ENCODE data around the gene CACNB1. TPM values are rescaled to one million over a fixed set of nuclear protein-coding genes. Genes with fewer than 3 reads are reported as not detected.

CACNB1 gene
- total RNA-seq, 1 experiment from 2014 or later, result 20.0 TPM

DNA sequence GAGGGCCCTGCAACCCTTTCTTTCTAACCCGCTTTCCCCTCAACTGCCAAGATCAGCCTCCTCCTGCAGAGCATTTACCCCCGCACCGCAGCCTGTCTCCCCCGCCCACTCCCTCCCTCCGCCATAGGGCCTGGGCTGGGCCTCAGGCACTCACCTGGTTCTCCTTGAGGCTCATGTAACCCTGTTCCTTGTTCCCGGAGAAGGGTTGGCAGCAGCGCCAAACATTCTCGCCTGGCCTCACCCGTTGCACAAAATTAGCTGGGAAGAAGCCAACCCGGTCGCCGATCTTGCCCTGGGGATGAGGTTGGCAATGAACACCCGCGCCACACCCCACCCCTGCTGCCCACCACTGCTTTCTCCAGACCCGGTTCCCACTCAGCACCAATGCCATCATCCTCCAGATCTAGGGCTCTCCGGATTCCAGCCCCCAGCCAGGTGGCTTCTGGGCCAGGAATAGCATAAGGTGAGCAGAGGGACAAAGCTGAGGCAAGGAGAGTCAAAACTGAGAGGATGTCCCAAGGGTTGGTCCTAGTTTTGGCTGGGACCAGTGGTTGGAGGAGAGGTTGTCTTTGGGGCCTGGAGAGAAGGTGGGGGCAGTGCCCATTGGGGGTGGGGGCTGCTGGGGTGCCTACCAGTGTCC is 15.5 kb upstream of the CACNB1 start:
- Histone ChIP-seq H3T11ph (ENCODE audit: low read length) (no peak overlapping the region), H4K20me1 (ENCODE audit: control insufficient read depth, insufficient read depth, insufficient read length) (no peaks in the 10 kb centered on the region), H3K23me2 (ENCODE audit: insufficient read length, low read depth, low read length, poor library complexity, severe bottlenecking) (peaks cover 6% of the 10 kb centered on the region), H3K79me2 (ENCODE audit: insufficient read depth, low read length) (no peaks in the 10 kb centered on the region), H3K4ac (ENCODE audit: low read depth, low read length) (no peak overlapping the region), H3K18ac (ENCODE audit: insufficient read length, low read depth, low read length) (no peak overlapping the region), H3K4me2 (ENCODE audit: insufficient read depth, insufficient read length, low read length) (no peak overlapping the region), H4K91ac (ENCODE audit: insufficient read length, low read depth, low read length) (no peak overlapping the region), H2BK12ac (ENCODE audit: insufficient read length, low read depth, low read length) (no peak overlapping the region), H2BK5ac (ENCODE audit: insufficient read length, low read length) (no peak overlapping the region), H3K23ac (ENCODE audit: insufficient read length, low read depth, low read length) (no peak overlapping the region), H3K4me1 (ENCODE audit: insufficient read depth, low read length) (no peaks in the 10 kb centered on the region; the same call in 1 of the 2 replicates), H3K27me3 (ENCODE audit: insufficient read depth, low read length) (no peaks in the 10 kb centered on the region; the same call in 1 of the 2 replicates), H3K79me1 (ENCODE audit: insufficient read depth, low read depth, low read length, poor library complexity, severe bottlenecking) (no peaks in the 10 kb centered on the region), H3K9ac (ENCODE audit: extremely low read depth, insufficient read length, low read length) (no peak overlapping the region), H2BK15ac (ENCODE audit: low read depth, low read length) (no peak overlapping the region), H3K14ac (ENCODE audit: insufficient read depth, low read length) (no peak overlapping the region), H2BK120ac (ENCODE audit: low read depth, low read length, poor library complexity, severe bottlenecking) (no peak overlapping the region), H2AK5ac (ENCODE audit: insufficient read length, low read length) (no peak overlapping the region), H4K8ac (replicated peaks; ENCODE audit: insufficient read length, low read depth, low read length) (no peak overlapping the region), H2AFZ (ENCODE audit: low read length) (no peak overlapping the region), H2BK20ac (ENCODE audit: low read depth, low read length, poor library complexity, severe bottlenecking) (no peak overlapping the region), H3K9me3 (ENCODE audit: control insufficient read depth, low read depth, low read length) (no peaks in the 10 kb centered on the region), H3K27ac (ENCODE audit: insufficient read length, low read depth, low read length) (no peak overlapping the region), H4K5ac (ENCODE audit: insufficient read length, low read depth, low read length) (no peak overlapping the region), H3K56ac (ENCODE audit: insufficient read length, low read depth, low read length) (no peak overlapping the region)
- no peak overlapping the region for H3K4me3 Mint-ChIP-seq
- H3K4me1 Mint-ChIP-seq, result peaks cover 17 to 46% of the 10 kb centered on the region in 2 experiments
- WGBS (ENCODE audit: extremely low coverage, insufficient read length, low lambda C conversion rate), result no CpG with 5 or more reads among the region's 16 CpGs
- no peaks in the 10 kb centered on the region for H3K9me3 Mint-ChIP-seq
- peaks cover 45% of the 10 kb centered on the region for H3K27me3 Mint-ChIP-seq (ENCODE audit: low read depth)
- peak; percentile 60 for DNase-seq
- peak overlapping the region in 1 of 3 experiments; percentile 31; a peak in 1 of 7 replicates for H3K27ac Mint-ChIP-seq
- H3K36me3 Mint-ChIP-seq (ENCODE audit: insufficient read depth in 1 of 3, low read depth in 3 of 3), result no peaks in the 10 kb centered on the region; a peak in 2 of 7 replicates
- TF ChIP-seq, protein P1, sequence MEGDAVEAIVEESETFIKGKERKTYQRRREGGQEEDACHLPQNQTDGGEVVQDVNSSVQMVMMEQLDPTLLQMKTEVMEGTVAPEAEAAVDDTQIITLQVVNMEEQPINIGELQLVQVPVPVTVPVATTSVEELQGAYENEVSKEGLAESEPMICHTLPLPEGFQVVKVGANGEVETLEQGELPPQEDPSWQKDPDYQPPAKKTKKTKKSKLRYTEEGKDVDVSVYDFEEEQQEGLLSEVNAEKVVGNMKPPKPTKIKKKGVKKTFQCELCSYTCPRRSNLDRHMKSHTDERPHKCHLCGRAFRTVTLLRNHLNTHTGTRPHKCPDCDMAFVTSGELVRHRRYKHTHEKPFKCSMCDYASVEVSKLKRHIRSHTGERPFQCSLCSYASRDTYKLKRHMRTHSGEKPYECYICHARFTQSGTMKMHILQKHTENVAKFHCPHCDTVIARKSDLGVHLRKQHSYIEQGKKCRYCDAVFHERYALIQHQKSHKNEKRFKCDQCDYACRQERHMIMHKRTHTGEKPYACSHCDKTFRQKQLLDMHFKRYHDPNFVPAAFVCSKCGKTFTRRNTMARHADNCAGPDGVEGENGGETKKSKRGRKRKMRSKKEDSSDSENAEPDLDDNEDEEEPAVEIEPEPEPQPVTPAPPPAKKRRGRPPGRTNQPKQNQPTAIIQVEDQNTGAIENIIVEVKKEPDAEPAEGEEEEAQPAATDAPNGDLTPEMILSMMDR (conservative IDR thresholded peaks at IDR 0.05), result no peak

All from H9 (cell line).